KMS-11 (cell line): ENCODE results near the gene EXOC4.

Experiments
- H2AFZ ChIP-seq: fragments of 200-600 bp; sonication (generic); 2 replicates; pipeline ENCODE4 v1.6.1; 2016; ENCODE audit warnings: antibody characterized with exemption, mixed run types, low read depth
- H3K27ac ChIP-seq: fragments of 200-600 bp; sonication (generic); 2 replicates; pipeline ENCODE4 v1.6.1; 2016; ENCODE audit warnings: mild to moderate bottlenecking, mixed run types
- H3K27me3 ChIP-seq: fragments of 200-600 bp; sonication (generic); 2 replicates; pipeline ENCODE4 v1.6.1; 2017; ENCODE audit warnings: mild to moderate bottlenecking, low read depth, mixed run types, moderate library complexity; ENCODE audit not compliant: insufficient read depth
- H3K36me3 ChIP-seq: fragments of 200-600 bp; sonication (generic); 2 replicates; pipeline ENCODE4 v1.6.1; 2017; ENCODE audit warnings: mild to moderate bottlenecking, mixed run types; ENCODE audit not compliant: insufficient read depth
- H3K4me1 ChIP-seq: fragments of 200-600 bp; sonication (generic); 2 replicates; pipeline ENCODE4 v1.6.1; 2016; ENCODE audit warnings: mild to moderate bottlenecking, low read depth, mixed run types; ENCODE audit not compliant: poor library complexity, severe bottlenecking
- H3K4me2 ChIP-seq: fragments of 200-600 bp; sonication (generic); 2 replicates; pipeline ENCODE4 v1.7.0; 2016; ENCODE audit warnings: mild to moderate bottlenecking, mixed run types
- H3K4me3 ChIP-seq: fragments of 200-600 bp; sonication (generic); IDR thresholded peaks from 2 replicates; pipeline ENCODE4 v1.6.1; 2017; ENCODE audit warnings: low read depth, low read length, mixed read lengths; ENCODE audit not compliant: insufficient read depth
- H3K79me2 ChIP-seq: fragments of 200-600 bp; sonication (generic); 2 replicates; pipeline ENCODE4 v1.6.1; 2016; ENCODE audit warnings: low read depth, mixed run types; ENCODE audit not compliant: insufficient read depth
- H3K9ac ChIP-seq: fragments of 200-600 bp; sonication (generic); 2 replicates; pipeline ENCODE4 v1.6.1; 2016; ENCODE audit warnings: mild to moderate bottlenecking, mixed run types
- H4K20me1 ChIP-seq: fragments of 200-600 bp; sonication (generic); 2 replicates; pipeline ENCODE4 v1.6.1; 2016; ENCODE audit warnings: mild to moderate bottlenecking, mixed run types; ENCODE audit not compliant: insufficient read depth
- TF ChIP-seq, protein P1 (sequence below): fragments of 200-600 bp; sonication (generic); conservative IDR thresholded peaks from 2 replicates; pipeline ENCODE4 v1.6.1; 2017; ENCODE audit warnings: low read depth, mild to moderate bottlenecking, antibody characterized with exemption, low read length, moderate library complexity, mixed read lengths

EXOC4 gene

DNA sequence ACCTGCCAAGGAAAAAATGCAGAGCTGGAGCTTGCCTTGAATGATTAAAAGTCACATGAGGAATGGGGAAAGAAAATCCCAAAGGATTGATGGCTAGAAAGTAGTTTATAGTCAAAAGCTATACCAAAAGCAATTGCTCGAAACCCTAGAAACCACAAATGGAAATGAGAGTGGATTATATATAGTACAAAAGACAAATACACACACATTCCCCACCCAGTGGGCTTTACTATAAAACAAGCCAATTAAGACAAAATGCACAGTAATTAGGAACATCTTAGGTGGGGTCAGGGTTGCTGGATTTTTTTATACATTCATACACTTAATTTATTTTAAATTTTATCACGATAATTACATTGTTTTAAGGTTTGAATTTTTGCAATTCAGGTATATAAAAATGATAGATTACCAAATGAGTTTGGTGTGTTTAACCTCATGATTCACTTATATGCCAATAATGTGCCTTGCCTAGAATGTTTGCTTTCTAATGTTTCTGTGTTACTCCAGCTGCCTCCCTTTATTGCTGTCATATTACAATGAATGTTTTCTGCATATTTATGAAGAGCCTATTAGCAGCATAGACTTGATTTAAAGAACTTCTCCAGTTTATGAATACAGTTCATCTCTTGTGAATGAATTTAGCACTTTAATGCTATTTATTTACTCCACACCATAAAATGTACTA is 421.3 kb downstream of the EXOC4 start:
- no peaks in the 10 kb centered on the region for H3K36me3 ChIP-seq
- TF ChIP-seq, protein P1, sequence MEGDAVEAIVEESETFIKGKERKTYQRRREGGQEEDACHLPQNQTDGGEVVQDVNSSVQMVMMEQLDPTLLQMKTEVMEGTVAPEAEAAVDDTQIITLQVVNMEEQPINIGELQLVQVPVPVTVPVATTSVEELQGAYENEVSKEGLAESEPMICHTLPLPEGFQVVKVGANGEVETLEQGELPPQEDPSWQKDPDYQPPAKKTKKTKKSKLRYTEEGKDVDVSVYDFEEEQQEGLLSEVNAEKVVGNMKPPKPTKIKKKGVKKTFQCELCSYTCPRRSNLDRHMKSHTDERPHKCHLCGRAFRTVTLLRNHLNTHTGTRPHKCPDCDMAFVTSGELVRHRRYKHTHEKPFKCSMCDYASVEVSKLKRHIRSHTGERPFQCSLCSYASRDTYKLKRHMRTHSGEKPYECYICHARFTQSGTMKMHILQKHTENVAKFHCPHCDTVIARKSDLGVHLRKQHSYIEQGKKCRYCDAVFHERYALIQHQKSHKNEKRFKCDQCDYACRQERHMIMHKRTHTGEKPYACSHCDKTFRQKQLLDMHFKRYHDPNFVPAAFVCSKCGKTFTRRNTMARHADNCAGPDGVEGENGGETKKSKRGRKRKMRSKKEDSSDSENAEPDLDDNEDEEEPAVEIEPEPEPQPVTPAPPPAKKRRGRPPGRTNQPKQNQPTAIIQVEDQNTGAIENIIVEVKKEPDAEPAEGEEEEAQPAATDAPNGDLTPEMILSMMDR, result no peak
- H3K4me1 ChIP-seq, result no peaks in the 10 kb centered on the region
- no peaks in the 10 kb centered on the region for H3K27me3 ChIP-seq
- no peak overlapping the region for H3K27ac ChIP-seq
- no peaks in the 10 kb centered on the region for H4K20me1 ChIP-seq
- no peak overlapping the region for H3K4me2 ChIP-seq
- no peak overlapping the region for H3K4me3 ChIP-seq
- H3K79me2 ChIP-seq, result no peaks in the 10 kb centered on the region
- H2AFZ ChIP-seq, result no peak overlapping the region
- no peak overlapping the region for H3K9ac ChIP-seq

DNA sequence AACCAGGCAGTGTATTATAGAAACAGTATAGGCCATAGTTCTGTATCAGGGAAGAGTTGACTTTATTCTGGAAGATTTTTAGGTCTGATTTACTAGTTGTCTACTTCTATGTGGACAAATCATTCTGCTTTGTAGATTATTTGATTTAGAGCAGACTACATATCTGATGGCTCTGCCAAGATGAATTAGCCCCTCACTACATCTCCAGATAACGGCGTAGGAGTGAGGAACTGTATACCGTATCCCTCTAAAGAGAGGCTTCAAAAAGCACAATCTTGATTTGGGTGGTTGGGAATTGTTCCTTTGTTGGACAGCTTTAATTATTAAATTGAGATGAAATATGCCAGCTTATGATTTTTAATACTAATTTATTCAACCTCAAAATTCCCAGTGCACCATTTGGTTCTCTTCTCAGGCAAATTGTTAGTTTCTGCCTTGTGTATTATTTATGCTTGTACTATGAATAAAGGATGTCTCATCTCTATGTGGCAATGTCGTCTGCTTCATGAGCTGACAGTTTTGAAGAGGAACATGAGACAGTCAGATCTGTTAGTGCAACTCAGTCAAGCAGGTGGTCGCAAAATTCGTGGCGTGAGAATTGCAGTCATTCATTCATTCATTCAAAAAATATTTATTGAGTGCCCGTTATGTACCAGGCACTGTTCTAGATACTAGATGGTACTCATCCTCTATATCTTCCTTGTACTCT is 422.8 kb downstream of the EXOC4 start:
- TF ChIP-seq, protein P1, result no peak
- Histone ChIP-seq H3K27me3 (no peaks in the 10 kb centered on the region), H2AFZ (no peak overlapping the region), H3K27ac (no peak overlapping the region), H3K79me2 (no peaks in the 10 kb centered on the region), H3K4me3 (no peak overlapping the region), H3K36me3 (no peaks in the 10 kb centered on the region), H3K4me1 (no peaks in the 10 kb centered on the region), H3K9ac (no peak overlapping the region), H4K20me1 (no peaks in the 10 kb centered on the region), H3K4me2 (no peak overlapping the region)

DNA sequence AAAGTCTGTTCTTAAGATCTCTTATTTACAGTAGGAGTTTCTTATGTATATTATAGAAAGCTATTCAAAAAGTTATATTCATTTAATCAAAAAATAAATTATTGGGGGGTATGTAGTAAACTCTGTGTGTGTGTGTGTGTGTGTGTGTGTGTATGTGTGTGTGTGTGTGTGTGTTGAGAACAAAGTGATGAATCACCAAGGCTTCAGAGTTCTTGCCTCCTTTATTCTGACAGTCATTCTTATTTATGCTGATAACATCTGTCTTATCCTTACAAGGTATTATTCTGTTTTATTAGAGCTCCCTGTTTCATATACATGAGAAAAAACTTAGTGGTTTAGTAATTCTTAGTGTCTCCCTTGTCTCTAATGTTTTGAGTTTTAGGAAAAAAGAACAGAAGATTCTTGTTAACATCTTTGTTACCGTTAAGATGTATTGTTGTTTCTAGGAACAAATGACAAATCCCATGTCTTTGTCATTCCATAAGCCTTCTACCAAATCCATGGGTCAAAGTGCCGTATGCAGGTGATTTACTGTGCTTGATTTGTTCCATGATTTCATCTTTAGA is 424.0 kb downstream of the EXOC4 start:
- H3K4me3 ChIP-seq, result no peak overlapping the region
- H4K20me1 ChIP-seq, result no peaks in the 10 kb centered on the region
- TF ChIP-seq, protein P1, result no peak
- no peaks in the 10 kb centered on the region for H3K36me3 ChIP-seq
- no peak overlapping the region for H3K9ac ChIP-seq
- H3K4me2 ChIP-seq, result no peak overlapping the region
- no peak overlapping the region for H3K27ac ChIP-seq
- H3K27me3 ChIP-seq, result no peaks in the 10 kb centered on the region
- no peaks in the 10 kb centered on the region for H3K79me2 ChIP-seq
- H3K4me1 ChIP-seq, result no peaks in the 10 kb centered on the region
- H2AFZ ChIP-seq, result no peak overlapping the region

DNA sequence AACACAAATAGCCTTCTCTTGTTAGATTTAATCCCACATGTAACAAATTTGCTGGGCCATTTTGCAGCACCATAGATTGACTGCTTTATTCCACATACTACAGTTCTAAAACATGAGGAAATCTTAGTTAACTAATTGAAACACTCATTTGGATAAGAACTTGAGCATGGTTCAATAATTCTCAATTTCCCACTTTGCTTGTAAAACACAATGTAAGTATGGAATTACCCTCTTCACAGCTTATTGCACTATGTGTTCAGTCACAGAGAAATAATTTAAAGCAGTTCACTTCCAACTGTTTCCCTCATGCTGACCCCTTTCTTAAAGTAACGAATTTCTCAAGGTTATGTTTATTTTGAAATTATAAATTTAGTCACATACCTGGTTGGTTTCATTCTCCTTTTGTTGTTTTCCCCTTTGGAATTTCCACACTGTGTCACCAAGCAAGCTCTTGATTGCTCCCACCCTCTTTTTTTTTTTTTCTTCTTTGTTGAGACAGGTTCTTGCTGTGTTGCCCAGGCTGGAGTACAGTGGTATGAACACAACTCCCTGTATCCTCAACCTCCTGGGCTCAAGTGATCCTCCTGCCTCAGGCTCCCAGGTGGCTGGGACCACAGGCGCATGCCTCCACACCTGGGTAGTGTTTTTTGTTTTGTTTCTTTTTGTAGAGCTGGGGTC is 425.4 kb downstream of the EXOC4 start:
- H3K27ac ChIP-seq, result no peak overlapping the region
- H4K20me1 ChIP-seq, result no peaks in the 10 kb centered on the region
- no peaks in the 10 kb centered on the region for H3K79me2 ChIP-seq
- H3K36me3 ChIP-seq, result no peaks in the 10 kb centered on the region
- no peak overlapping the region for H3K4me2 ChIP-seq
- H3K4me3 ChIP-seq, result no peak overlapping the region
- no peaks in the 10 kb centered on the region for H3K27me3 ChIP-seq
- H2AFZ ChIP-seq, result no peak overlapping the region
- no peak overlapping the region for H3K9ac ChIP-seq
- no peaks in the 10 kb centered on the region for H3K4me1 ChIP-seq
- TF ChIP-seq, protein P1, result no peak
